Breast epithelium (tissue), 4 donors: ENCODE results near the gene METTL17. TPM values are rescaled to one million over a fixed set of nuclear protein-coding genes. Genes with fewer than 3 reads are reported as not detected.
A peak's percentile ranks its signal among the peaks of the same experiment; 100 is the strongest.

ENCODE experiments used
- DNase-seq, 2 donors: peaks; one replicate each; pipeline ENCODE4 v3.0.0-alpha.2; 2019; ENCODE audit warnings: low spot score in 2 of 2
- H3K27ac ChIP-seq, 2 donors: fragments of 200-600 bp; sonication (generic) in 1 of 2; one replicate each; pipeline ENCODE4 v1.5.1; 2016 to 2019; ENCODE audit warnings: mild to moderate bottlenecking in 1 of 2
- H3K27me3 ChIP-seq, 2 donors: fragments of 200-600 bp; sonication (generic) in 1 of 2; one replicate each; pipeline versions ENCODE4 v1.5.1 to v1.6.0; 2017 to 2019; ENCODE audit warnings: control low read depth in 1 of 2, mild to moderate bottlenecking in 1 of 2
- H3K36me3 ChIP-seq: fragments of 200-600 bp; one replicate; pipeline ENCODE4 v1.5.1; 2019
- H3K4me1 ChIP-seq, 2 donors: fragments of 200-600 bp; sonication (generic); one replicate each; pipeline ENCODE4 v1.5.1; 2016 to 2019; ENCODE audit warnings: control low read depth in 1 of 2
- H3K4me3 ChIP-seq, 3 donors: fragments of 200-600 bp; sonication (generic); 1 replicate in 2 of 3; 2 replicates in 1 of 3; pipeline ENCODE4 v1.5.1; 2016 to 2019; ENCODE audit warnings: mild to moderate bottlenecking in 3 of 3, moderate library complexity in 2 of 3
- H3K9me3 ChIP-seq, 2 donors: fragments of 200-600 bp; sonication (generic) in 1 of 2; one replicate each; pipeline ENCODE4 v1.5.1; 2016 to 2019; ENCODE audit warnings: control low read depth in 1 of 2
- CTCF ChIP-seq, 3 donors: fragments of 450-650 bp; IDR thresholded peaks; one replicate each; pipeline ENCODE4 v1.5.1; 2016 to 2017; ENCODE audit warnings: antibody characterized with exemption in 3 of 3, mild to moderate bottlenecking in 3 of 3, moderate library complexity in 3 of 3
- POLR2A ChIP-seq: fragments of 450-650 bp; IDR thresholded peaks from one replicate; pipeline ENCODE4 v1.6.1; 2016; ENCODE audit warnings: antibody characterized with exemption, mild to moderate bottlenecking, moderate library complexity
- POLR2AphosphoS5 ChIP-seq, 3 donors: sonication (generic); formaldehyde crosslinking; IDR thresholded peaks; one replicate each; pipeline ENCODE4 v1.6.1; 2017; ENCODE audit warnings: antibody characterized with exemption in 3 of 3
- intact Hi-C: fragments of 100-400 bp; cut with DNase I; formaldehyde crosslinking; loops from one replicate; pipeline ENCODE4 v1.15.1; 2023; ENCODE audit warnings: low total_unique reads
- total RNA-seq, 3 donors: library from RNA; depleted of rRNA; stranded (reverse); fragments of >200 nt; gene quantifications; one replicate each; pipeline ENCODE4 v1.1.0, GENCODE V29; 2016

METTL17 gene
- total RNA-seq, 3 donors from 2014 or later: 78.6 to 105 (median 89.5) TPM

GRCh38 chr14:21041676-21042433, 52.1 kb downstream of the METTL17 start, which contains the start of gene RNASE7:
RNASE7 (plus strand) TSS chr14:21042362; CDS start chr14:21042993, 631 bp downstream.
- peaks cover 0 to 32% of the 10 kb centered on the region in 2 donors for H3K4me1 ChIP-seq
- peak within 1 kb of the TSS in 1 of 3 donors; percentile 27 for H3K4me3 ChIP-seq
- no peaks in the 10 kb centered on the region for H3K36me3 ChIP-seq
- H3K27me3 ChIP-seq: no peaks in the 10 kb centered on the region
- peak in 1 of 2 donors; percentile 78 for DNase-seq
- TF ChIP-seq CTCF (IDR thresholded peaks at IDR 0.05) (no peak), POLR2AphosphoS5 (IDR thresholded peaks at IDR 0.05) (peak in 2 of 3 donors; percentile 19 to 27), POLR2A (no peak)
- H3K27ac ChIP-seq: peak within 1 kb of the TSS; percentile 70 to 84
- H3K9me3 ChIP-seq: no peaks in the 10 kb centered on the region
- intact Hi-C loops: no loop called here

GRCh38 chr14:21042918-21043317, 53.1 kb downstream of the METTL17 start:
- Histone ChIP-seq H3K4me1 (peaks cover 0 to 32% of the 10 kb centered on the region in 2 donors), H3K36me3 (no peaks in the 10 kb centered on the region), H3K27me3 (no peaks in the 10 kb centered on the region), H3K9me3 (no peaks in the 10 kb centered on the region), H3K4me3 (peak overlapping the region in 1 of 3 donors; percentile 27), H3K27ac (peak overlapping the region; percentile 70 to 84)
- TF ChIP-seq POLR2A: no peak
- TF ChIP-seq POLR2AphosphoS5 (IDR thresholded peaks at IDR 0.05): no peak
- no peak for TF ChIP-seq CTCF (IDR thresholded peaks at IDR 0.05)
- no peak for DNase-seq
- intact Hi-C loops: no loop called here

- intact Hi-C loops: no loop called here
- H3K9me3 ChIP-seq: no peaks in the 10 kb centered on the region
- TF ChIP-seq POLR2A (no peak), POLR2AphosphoS5 (IDR thresholded peaks at IDR 0.05) (no peak), CTCF (IDR thresholded peaks at IDR 0.05) (no peak)
- no peaks in the 10 kb centered on the region for H3K36me3 ChIP-seq
- H3K4me1 ChIP-seq: peaks cover 0 to 31% of the 10 kb centered on the region in 2 donors
- H3K27ac ChIP-seq: peak overlapping the region; percentile 70 to 84
- no peaks in the 10 kb centered on the region for H3K27me3 ChIP-seq
- no peak overlapping the region for H3K4me3 ChIP-seq
- no peak for DNase-seq
Observed at GRCh38 chr14:21043387-21043973, 53.7 kb downstream of the METTL17 start.

GRCh38 chr14:21043974-21044618, 54.3 kb downstream of the METTL17 start:
- Histone ChIP-seq H3K4me1 (peaks cover 0 to 27% of the 10 kb centered on the region in 2 donors), H3K4me3 (no peak overlapping the region), H3K27ac (peak overlapping the region; percentile 70 to 84), H3K36me3 (no peaks in the 10 kb centered on the region), H3K27me3 (no peaks in the 10 kb centered on the region), H3K9me3 (no peaks in the 10 kb centered on the region)
- no peak for DNase-seq
- TF ChIP-seq CTCF (IDR thresholded peaks at IDR 0.05) (no peak), POLR2A (no peak), POLR2AphosphoS5 (IDR thresholded peaks at IDR 0.05) (no peak)
- intact Hi-C loops: no loop called here

Other genes with a start within 250 kb of the METTL17 start
- gene EDDM3A, start 244.1 kb upstream of the METTL17 start, total RNA-seq: not detected
- 1 to 10 TPM in 1 of 3 donors, not detected in 2; 1.3 TPM for gene EDDM3B, start 221.6 kb upstream of the METTL17 start, total RNA-seq
- 10 to 100 TPM in 2 of 3 donors, 1 to 10 TPM in 1; 7.2 to 58.7 (median 16.7) TPM for gene RNASE6, start 208.7 kb upstream of the METTL17 start, total RNA-seq
- 1,000 to 10,000 TPM in 1 of 3 donors, 100 to 1,000 TPM in 2; 125 to 1,186 (median 303) TPM for gene RNASE1, start 187.1 kb upstream of the METTL17 start, total RNA-seq
- not detected for gene RNASE3, start 98.6 kb upstream of the METTL17 start, total RNA-seq
- 1 to 10 TPM; 1.3 to 3.2 (median 2.0) TPM for gene RNASE2, start 34.5 kb upstream of the METTL17 start, total RNA-seq
- gene SLC39A2, start 9.3 kb downstream of the METTL17 start, total RNA-seq: under 1 TPM in 1 of 3 donors, not detected in 2; 0.59 TPM
- 100 to 1,000 TPM; 251 to 693 (median 258) TPM for gene NDRG2, start 35.1 kb downstream of the METTL17 start, total RNA-seq
- under 1 TPM in 1 of 3 donors, not detected in 2; 0.15 TPM for gene TPPP2, start 40.2 kb downstream of the METTL17 start, total RNA-seq
- gene RNASE13, start 44.8 kb downstream of the METTL17 start, total RNA-seq: not detected
- gene RNASE7, start 52.4 kb downstream of the METTL17 start, total RNA-seq: 1 to 10 TPM in 2 of 3 donors, not detected in 1; 1.6 to 3.1 TPM
- not detected for gene RNASE8, start 67.8 kb downstream of the METTL17 start, total RNA-seq
- 10 to 100 TPM; 33.7 to 51.4 (median 40.6) TPM for gene ARHGEF40, start 80.3 kb downstream of the METTL17 start, total RNA-seq
- gene ZNF219, start 108.7 kb downstream of the METTL17 start, total RNA-seq: 10 to 100 TPM; 32.4 to 62.2 (median 32.8) TPM
- 1 to 10 TPM in 1 of 3 donors, under 1 TPM in 2; 0.44 to 1.3 (median 0.98) TPM for gene TMEM253, start 111.1 kb downstream of the METTL17 start, total RNA-seq
- not detected for gene OR5AU1, start 166.1 kb downstream of the METTL17 start, total RNA-seq